T-helper 22 cell (primary cell): ENCODE results near the gene GALNT2.

Experiments used
- DNase-seq: peaks from one replicate; pipeline ENCODE4 v3.0.0-alpha.2; 2020; ENCODE audit warnings: low read depth

The GALNT2 gene

DNA sequence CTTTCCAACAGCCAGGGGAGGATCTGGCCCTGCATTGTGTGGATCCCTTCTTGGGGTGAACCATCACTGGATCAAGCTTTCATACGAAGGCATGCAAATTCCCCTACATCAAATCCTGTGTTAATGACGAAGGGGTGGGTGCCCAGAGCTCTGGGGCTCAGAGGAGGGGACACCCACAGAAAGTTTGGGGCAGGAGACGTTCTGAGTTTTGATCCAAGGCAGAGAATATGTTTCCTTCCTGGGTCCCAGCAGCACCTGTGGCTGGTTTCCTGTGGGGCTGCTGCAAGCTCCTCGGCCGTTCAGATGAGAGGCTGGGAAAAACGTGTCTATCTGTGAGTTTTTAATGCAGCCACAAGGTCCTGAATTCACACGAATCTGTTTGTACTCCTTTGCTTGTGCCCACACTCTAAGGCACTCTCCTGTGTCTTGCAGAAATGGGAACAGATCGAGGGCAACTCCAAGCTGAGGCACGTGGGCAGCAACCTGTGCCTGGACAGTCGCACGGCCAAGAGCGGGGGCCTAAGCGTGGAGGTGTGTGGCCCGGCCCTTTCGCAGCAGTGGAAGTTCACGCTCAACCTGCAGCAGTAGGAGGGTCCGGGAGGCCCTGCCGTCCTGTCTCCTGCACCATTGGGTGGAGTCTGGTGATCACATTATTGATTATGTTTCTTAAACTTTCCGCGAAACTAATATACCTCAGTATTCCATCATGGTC lies 212.0 kb downstream of the GALNT2 start:
- DNase-seq: no peak

DNA sequence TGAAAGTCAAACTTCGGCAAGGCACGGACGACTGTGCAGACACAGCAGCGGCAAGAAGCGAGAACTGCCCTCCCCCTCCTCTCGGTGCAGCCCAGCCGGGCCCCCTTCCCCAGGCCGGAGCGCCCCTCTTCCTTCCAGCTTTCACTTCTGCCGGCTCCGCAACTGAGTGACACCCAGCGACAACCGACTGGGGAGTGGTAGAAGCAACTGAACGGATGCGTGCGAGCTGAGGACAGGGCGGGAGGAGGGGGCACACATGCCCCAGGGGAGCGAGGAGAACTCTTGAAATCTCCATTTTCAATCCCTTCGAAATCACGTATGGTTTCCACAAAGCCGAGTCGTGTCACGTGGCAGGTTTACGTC lies 212.5 kb downstream of the GALNT2 start:
- DNase-seq: no peak

DNA sequence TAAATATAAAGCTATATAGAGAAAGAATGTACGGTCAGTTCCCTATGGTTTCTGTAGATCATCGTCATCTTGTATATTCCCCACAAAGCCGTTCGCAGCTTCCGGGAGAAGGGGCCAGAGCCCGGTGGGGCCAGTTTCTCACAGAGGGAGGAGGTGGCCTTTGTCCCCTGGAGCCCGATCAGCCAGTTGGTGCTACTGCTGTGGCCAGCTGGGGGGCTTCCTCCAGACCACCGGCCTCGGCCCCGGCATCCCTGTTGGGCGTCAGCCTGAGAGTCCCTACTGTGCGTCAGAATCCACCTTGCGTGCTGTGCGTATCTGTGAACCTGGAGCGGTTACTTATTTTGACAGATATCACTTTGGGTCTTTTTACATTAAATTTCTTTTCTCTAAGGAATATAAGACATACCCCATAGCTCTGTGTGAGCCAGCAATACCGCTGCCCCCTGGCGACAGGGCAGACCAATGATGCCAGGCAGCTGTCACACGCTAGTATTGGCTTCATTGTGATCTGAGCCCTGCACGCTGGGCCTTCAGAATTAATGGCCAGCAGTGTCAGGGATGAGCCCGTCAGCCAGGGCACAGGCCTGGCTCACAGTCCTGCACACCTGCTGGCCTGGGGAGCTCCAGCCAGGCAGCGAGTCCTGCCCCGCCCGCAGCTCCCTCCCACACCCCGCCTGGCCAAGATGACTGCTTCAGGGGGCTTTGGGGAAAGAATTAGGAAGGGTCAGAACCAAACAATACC lies 213.2 kb downstream of the GALNT2 start:
- DNase-seq: no peak

DNA sequence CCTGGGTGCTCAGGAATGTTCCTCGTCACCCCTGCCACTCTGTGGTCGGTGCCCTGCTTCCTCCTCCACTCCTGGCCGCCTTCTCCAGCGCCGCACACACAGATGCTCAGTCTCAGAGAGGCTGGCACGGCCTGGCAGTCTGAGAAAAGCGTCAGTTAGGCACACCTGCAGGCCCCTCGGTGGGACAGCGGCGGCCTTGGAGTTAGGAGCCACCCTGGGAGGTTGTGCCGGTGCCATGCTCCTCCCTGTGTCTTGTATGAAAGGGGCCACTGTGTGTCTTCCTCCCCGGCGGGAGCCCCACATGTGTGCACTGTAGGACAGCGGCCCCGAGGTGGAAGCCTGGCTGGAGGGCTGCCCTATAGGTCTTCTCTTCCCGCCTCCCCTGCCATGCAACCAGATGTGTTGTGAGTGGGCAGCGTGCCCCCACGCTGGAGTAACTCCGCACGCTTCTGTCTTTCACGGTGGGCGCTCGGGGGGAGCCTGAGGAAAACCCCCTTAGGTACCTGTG lies 213.9 kb downstream of the GALNT2 start:
- no peak for DNase-seq

DNA sequence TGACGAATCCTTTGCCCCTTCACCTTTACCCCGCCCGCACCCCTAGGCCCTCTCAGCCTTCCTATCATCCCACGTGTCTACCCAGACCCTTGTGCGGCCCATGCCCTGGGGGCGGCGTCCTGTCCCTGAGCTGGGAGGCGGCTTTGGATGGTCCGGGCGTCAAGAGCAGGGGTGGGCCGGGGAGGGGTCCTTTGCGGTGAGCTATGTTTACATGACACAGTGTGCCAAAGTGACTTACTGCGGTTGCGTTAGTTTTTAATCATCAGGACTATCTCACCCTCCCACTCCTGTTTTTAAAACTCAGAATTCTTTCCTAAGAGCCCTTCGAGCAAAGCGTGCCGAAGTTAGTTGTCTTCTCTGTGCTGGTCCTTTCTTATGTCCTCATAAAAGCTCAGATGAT lies 214.5 kb downstream of the GALNT2 start:
- DNase-seq: no peak

DNA sequence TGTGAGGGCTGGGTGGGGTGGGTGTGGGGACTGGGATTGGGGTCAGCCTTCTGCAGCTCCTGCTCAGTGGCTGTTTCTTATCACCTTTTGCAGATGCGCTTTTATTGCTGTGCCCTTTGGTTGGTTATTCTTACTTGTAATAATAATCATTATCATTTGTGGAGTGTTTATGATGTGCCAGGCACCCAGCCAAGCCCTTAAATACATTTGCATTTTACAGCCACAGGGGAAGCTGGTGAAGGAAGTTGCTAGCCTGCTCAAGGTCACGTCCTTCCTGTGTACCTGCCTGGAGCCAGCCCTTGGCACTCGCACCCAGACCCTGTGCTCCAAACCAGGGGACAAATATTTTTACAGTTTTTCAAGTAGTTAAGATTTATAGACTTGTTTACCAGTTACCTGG lies 215.1 kb downstream of the GALNT2 start:
- DNase-seq: no peak

- DNase-seq: no peak
Observed at GRCh38 chr1:230283678-230284077, 216.6 kb downstream of the GALNT2 start.

DNA sequence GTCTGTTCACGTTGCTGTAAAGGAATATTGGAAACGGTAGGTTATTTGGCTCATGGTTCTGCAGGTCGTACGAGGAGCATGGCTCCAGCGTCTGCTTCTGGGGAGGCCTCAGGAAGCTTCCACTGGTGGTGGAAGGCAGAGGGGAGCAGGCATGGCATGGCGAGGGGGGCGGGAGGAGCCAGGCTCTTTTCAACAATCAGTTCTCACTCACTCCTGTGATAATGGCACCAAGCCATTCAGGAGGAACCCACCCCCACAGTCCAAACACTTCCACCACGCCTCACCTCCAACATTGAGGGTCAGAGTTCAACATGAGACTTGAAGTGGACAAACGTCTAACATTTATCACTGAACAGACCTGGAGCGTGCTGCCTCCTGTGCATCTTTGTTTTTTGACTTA lies 217.9 kb downstream of the GALNT2 start:
- no peak for DNase-seq

- DNase-seq: no peak
Observed at GRCh38 chr1:230285351-230285750, 218.3 kb downstream of the GALNT2 start.

DNA sequence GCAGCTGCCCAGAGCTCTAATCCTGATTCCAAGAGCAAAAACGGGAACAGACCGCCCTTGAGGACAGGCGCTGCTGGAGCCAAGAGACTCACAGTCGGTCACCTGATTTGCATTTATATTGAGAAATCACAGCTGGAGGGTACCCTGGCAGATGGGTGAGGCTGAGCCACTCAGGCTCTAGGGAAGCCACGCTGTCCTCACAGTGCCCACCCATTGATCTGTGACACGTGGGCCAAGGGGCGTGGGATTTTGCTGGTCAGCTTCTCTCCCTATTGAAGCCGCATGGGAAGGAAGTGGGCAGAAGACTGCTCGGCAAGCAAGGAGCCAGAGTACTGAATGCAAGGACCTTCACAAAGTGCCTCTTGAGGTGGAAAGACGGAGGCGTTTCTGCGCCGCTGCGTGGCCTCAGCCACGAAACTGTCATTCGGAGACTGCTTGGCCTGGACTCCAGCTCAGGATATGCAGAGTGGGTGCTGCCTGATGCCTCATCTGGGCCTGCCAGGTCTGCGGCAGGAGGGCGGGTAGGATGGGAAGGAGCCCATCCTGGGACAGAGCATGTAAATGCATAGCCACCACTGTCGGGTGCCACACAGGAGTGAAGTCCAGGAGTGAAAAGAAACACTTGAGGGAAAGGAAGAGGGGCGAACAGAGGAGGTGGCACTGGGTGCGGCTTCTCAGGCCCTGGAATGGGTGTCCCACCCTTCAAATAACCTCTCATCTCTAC lies 219.3 kb downstream of the GALNT2 start:
- DNase-seq: no peak

- DNase-seq: no peak
Observed at GRCh38 chr1:230286890-230287269, 219.8 kb downstream of the GALNT2 start.

DNA sequence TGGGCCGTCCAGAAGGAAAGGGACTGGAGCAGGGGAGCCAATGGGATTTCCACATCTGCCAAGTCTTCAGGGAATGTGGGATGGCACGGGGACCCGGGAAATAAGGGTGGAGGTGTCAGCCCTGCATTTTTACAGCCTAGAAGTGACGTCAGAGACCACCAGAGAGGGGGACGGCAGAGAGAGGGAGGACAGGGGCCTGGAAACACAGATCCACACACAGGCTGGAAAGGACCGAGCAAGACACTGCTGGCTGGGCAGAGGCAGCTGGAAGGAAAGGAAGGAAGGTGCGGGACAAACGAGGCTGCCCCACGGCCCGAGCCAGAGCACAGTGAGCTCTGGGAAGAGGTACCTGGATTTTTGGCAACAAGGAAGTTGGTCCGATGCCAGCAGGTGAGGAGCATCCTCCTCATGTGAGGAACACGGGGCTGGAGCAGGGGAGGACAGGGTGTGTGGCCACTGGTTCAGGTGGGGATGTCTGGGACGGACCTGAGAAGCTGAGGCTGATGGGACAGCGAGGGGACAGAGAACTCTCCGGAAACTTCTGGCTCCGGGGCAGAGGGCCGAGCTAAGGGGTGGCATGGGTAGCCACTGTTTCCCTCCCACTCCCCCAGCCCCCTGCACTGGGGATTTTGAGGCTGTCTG lies 220.8 kb downstream of the GALNT2 start:
- no peak for DNase-seq

- no peak for DNase-seq
Observed at GRCh38 chr1:230288641-230289349, 221.8 kb downstream of the GALNT2 start.

- DNase-seq: no peak
Observed at GRCh38 chr1:230289350-230289644, 222.3 kb downstream of the GALNT2 start.

GRCh38 chr1:230291731-230292620 lies 224.9 kb downstream of the GALNT2 start:
- DNase-seq: no peak

DNA sequence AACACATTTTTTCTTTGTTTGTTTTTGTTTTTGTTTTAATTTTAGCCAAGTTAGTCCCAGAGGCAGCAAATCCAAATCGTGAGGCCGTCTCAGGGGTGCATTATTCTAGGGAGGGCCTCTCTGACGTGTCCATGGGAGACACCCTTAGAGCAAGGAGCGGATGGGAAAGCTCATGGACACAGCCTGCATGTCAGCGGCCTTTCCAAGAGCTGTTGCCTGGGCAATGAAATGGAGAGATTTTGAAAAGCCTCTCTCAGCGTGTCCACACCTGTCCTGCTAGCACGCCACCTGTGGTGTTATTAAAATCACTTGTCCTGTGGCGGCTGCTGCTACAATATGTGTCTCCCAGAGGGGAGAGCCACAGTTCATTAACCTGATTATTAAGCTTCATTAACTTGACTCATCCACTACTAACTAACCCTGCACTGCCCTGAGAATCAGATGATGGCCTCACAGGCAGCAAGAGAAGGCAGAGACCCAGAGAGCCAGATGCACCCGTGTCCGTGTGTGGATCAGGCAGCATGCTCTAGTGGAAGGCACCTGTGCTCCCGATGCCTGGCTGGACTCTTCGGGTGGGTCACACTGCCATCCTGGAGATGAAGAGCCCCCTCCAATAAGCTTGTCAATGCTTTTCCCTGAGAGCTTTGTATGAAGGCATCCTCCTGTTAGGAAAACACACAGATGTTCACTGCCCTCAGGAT lies 225.8 kb downstream of the GALNT2 start:
- no peak for DNase-seq

DNA sequence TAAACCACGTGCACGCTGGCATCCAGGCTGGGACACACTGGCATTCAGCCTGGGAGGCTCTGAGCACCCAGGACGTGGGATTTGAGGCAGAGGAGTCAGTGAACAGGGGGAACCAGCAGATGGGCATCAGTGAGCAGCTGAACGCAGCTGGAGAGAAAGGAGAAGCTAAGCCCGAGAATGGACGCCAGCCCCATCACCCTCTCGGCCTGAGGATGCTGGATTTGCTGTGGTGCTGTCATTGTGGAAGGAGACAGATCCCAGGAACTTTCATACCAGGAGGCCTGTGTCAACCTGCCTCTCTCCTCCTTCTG lies 226.3 kb downstream of the GALNT2 start:
- DNase-seq: no peak

DNA sequence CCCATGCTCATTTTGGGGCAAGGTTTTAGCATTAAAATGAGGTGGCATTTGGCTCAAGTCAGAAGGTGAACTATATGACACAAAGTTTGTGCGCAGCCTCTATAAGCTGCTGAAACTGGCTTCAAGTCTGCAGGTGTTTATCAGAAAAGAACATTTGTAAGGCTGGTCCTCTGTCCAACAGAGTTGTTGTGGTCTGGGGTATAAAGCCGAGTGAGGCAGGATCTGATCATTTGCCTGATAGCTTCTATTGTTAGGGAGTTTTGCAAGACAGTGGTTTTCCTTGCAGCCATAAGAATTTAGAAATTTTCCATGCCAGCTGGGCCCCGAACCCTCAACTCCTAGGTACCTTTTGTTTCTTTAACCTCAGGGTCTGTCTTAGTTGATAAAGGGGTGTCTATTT lies 228.3 kb downstream of the GALNT2 start:
- no peak for DNase-seq

- no peak for DNase-seq
Observed at GRCh38 chr1:230299191-230300006, 232.4 kb downstream of the GALNT2 start.
